ENCODE data around the gene INKA2. TPM values are rescaled to one million over a fixed set of nuclear protein-coding genes. Genes with fewer than 3 reads are reported as not detected.

The INKA2 gene
- total and polyA plus RNA-seq, 2 donors (not counting 1 experiment from before 2014, with no cell fraction given): 3.5 to 25.4 TPM

DNA sequence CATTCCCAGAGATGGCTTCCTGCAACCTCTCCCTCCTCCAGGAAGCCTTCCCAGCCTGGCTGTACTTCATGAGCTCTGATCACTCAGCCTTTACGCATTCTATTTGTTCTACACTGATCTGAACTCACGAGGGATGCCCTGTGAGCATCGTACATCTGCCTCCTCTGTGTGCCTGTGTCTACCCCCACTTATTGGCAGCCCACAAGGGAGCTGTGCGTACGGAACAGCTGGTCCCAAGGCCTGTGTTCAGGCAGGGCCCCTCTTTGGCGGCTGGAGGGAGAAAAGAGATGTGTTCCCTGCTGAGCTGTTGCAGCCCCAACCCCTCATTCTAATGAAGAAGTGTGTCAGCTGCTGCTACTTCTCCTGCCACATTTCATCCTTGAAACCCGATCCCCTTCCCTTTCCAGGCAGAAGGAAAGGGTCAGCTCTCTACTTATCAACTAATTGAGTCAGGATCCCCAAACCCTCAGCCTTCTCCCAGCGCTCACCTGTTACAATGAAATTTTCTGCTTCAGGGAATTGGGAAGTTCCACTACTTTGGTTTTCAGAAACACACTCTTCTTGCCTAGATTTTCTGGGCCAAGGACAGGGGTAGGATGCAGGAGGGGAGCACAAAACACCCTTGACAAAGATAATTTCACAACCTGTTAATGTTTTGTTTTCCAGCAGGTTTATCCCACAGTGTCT, 3.2 kb downstream of the INKA2 start:
- Histone ChIP-seq H2AFZ (ENCODE audit: low read length) (no peak overlapping the region), H3K27ac (ENCODE audit: insufficient read depth, low read length) (peak overlapping the region; percentile 83), H3K4me1 (ENCODE audit: control insufficient read depth, extremely low read depth, insufficient read depth, low read length) (peaks cover 34% of the 10 kb centered on the region), H3K4me3 (replicated peaks in 1 of 4; ENCODE audit: control extremely low read depth in 1 of 4, insufficient read depth in 1 of 4, low read depth in 3 of 4, low read length in 4 of 4) (peak overlapping the region in 2 of 4 experiments; percentile 17 to 78), H3K4me2 (ENCODE audit: extremely low read depth, insufficient read depth, low read length) (peak overlapping the region; percentile 36), H3K27me3 (ENCODE audit: control insufficient read depth, insufficient read depth, low read length) (no peaks in the 10 kb centered on the region), H4K20me1 (ENCODE audit: control insufficient read depth, extremely low read depth, insufficient read depth, low read length) (no peaks in the 10 kb centered on the region), H3K79me2 (ENCODE audit: control insufficient read depth, insufficient read depth, low read length) (peaks cover 48% of the 10 kb centered on the region), H3K9ac (ENCODE audit: insufficient read depth, low read length) (peak overlapping the region; percentile 97), H3K36me3 (ENCODE audit: control insufficient read depth, insufficient read depth, low read length) (peaks cover 2% of the 10 kb centered on the region), H3K9me3 (ENCODE audit: control insufficient read depth, insufficient read depth, low read depth, low read length) (no peaks in the 10 kb centered on the region)
- TF ChIP-seq EZH2 (IDR thresholded peaks at IDR 0.05; ENCODE audit: low read length, missing control alignments): no peak
- TF ChIP-seq, protein P1, sequence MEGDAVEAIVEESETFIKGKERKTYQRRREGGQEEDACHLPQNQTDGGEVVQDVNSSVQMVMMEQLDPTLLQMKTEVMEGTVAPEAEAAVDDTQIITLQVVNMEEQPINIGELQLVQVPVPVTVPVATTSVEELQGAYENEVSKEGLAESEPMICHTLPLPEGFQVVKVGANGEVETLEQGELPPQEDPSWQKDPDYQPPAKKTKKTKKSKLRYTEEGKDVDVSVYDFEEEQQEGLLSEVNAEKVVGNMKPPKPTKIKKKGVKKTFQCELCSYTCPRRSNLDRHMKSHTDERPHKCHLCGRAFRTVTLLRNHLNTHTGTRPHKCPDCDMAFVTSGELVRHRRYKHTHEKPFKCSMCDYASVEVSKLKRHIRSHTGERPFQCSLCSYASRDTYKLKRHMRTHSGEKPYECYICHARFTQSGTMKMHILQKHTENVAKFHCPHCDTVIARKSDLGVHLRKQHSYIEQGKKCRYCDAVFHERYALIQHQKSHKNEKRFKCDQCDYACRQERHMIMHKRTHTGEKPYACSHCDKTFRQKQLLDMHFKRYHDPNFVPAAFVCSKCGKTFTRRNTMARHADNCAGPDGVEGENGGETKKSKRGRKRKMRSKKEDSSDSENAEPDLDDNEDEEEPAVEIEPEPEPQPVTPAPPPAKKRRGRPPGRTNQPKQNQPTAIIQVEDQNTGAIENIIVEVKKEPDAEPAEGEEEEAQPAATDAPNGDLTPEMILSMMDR (conservative IDR thresholded peaks at IDR 0.05 in 1 of 2, IDR thresholded peaks at IDR 0.05 in 1 of 2; ENCODE audit: low read depth in 1 of 2, low read length in 2 of 2): no peak
- peak; percentile 26 to 83 for DNase-seq (ENCODE audit: low read depth in 2 of 2)

DNA sequence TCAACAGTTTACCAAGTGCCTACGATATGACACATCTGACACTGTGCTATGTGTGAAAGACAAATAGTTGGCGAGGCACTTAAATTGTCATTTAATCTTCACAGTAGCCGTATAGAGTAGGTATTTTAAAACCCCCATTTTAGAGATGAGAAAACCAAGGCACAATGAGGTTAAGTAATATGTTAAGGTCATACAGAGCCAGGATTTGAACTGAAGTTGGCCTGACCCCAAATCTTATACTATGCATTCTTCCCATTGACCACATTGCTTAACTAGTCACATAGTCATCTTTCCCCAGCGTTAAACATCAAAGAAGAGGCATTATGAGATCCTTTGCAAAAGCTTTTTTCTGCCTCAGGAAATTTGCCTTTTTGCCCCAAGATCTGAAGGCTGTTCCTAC, 3.9 kb downstream of the INKA2 start:
- Histone ChIP-seq H3K9me3 (ENCODE audit: control insufficient read depth, insufficient read depth, low read depth, low read length) (no peaks in the 10 kb centered on the region), H3K79me2 (ENCODE audit: control insufficient read depth, insufficient read depth, low read length) (peaks cover 55% of the 10 kb centered on the region), H3K9ac (ENCODE audit: insufficient read depth, low read length) (peak overlapping the region; percentile 49), H3K4me1 (ENCODE audit: control insufficient read depth, extremely low read depth, insufficient read depth, low read length) (peaks cover 37% of the 10 kb centered on the region), H4K20me1 (ENCODE audit: control insufficient read depth, extremely low read depth, insufficient read depth, low read length) (no peaks in the 10 kb centered on the region), H3K27ac (ENCODE audit: insufficient read depth, low read length) (peak overlapping the region; percentile 83), H3K36me3 (ENCODE audit: control insufficient read depth, insufficient read depth, low read length) (peaks cover 2% of the 10 kb centered on the region), H3K4me2 (ENCODE audit: extremely low read depth, insufficient read depth, low read length) (no peak overlapping the region), H3K4me3 (replicated peaks in 1 of 4; ENCODE audit: control extremely low read depth in 1 of 4, insufficient read depth in 1 of 4, low read depth in 3 of 4, low read length in 4 of 4) (no peak overlapping the region), H3K27me3 (ENCODE audit: control insufficient read depth, insufficient read depth, low read length) (no peaks in the 10 kb centered on the region), H2AFZ (ENCODE audit: low read length) (no peak overlapping the region)
- TF ChIP-seq, protein P1 (conservative IDR thresholded peaks at IDR 0.05 in 1 of 2, IDR thresholded peaks at IDR 0.05 in 1 of 2; ENCODE audit: low read depth in 1 of 2, low read length in 2 of 2): no peak
- TF ChIP-seq EZH2 (IDR thresholded peaks at IDR 0.05; ENCODE audit: low read length, missing control alignments): no peak
- DNase-seq (ENCODE audit: low read depth in 2 of 2): peak; percentile 23 to 43

DNA sequence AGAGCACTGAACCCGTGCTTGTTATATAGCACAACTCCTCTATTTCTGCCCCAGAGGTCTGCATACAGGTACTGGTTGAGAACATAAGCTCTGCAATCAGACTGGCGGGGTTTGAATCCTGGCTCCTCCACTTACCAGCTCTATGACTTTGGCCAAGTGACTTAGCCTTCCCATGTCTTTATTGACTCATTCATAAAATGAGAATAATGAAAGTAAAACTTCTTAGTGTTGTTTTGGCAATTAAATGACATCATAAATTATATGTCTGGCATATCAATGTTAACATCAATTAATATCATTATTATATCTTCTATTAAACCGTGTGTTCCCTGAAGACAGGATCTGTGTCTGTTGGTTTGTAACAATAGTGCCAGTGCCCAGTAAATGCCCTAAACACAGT, 4.3 kb downstream of the INKA2 start:
- no peak for TF ChIP-seq EZH2 (IDR thresholded peaks at IDR 0.05; ENCODE audit: low read length, missing control alignments)
- TF ChIP-seq, protein P1 (conservative IDR thresholded peaks at IDR 0.05 in 1 of 2, IDR thresholded peaks at IDR 0.05 in 1 of 2; ENCODE audit: low read depth in 1 of 2, low read length in 2 of 2): no peak
- no peak overlapping the region for H3K4me2 ChIP-seq (ENCODE audit: extremely low read depth, insufficient read depth, low read length)
- H3K4me1 ChIP-seq (ENCODE audit: control insufficient read depth, extremely low read depth, insufficient read depth, low read length): peaks cover 37% of the 10 kb centered on the region
- H3K79me2 ChIP-seq (ENCODE audit: control insufficient read depth, insufficient read depth, low read length): peaks cover 55% of the 10 kb centered on the region
- no peak overlapping the region for H3K9ac ChIP-seq (ENCODE audit: insufficient read depth, low read length)
- H3K27ac ChIP-seq (ENCODE audit: insufficient read depth, low read length): peak overlapping the region; percentile 83
- H3K36me3 ChIP-seq (ENCODE audit: control insufficient read depth, insufficient read depth, low read length): peaks cover 2% of the 10 kb centered on the region
- H3K9me3 ChIP-seq (ENCODE audit: control insufficient read depth, insufficient read depth, low read depth, low read length): no peaks in the 10 kb centered on the region
- H3K27me3 ChIP-seq (ENCODE audit: control insufficient read depth, insufficient read depth, low read length): no peaks in the 10 kb centered on the region
- H3K4me3 ChIP-seq (replicated peaks in 1 of 4; ENCODE audit: control extremely low read depth in 1 of 4, insufficient read depth in 1 of 4, low read depth in 3 of 4, low read length in 4 of 4): no peak overlapping the region
- H4K20me1 ChIP-seq (ENCODE audit: control insufficient read depth, extremely low read depth, insufficient read depth, low read length): no peaks in the 10 kb centered on the region
- no peak for DNase-seq (ENCODE audit: low read depth in 2 of 2)
- H2AFZ ChIP-seq (ENCODE audit: low read length): no peak overlapping the region

Measured in fibroblast of lung (primary cell).